Measurements from ENCODE around the gene DOP1B. TPM values are rescaled to one million over a fixed set of nuclear protein-coding genes. Genes with fewer than 3 reads are reported as not detected.
A peak's percentile ranks its signal among the peaks of the same experiment; 100 is the strongest.

The DOP1B gene
- total RNA-seq, 1 experiment from 2014 or later = 31.0 TPM

- Histone ChIP-seq H3K36me3 (ENCODE audit: control insufficient read depth, insufficient read depth, low read length) (no peaks in the 10 kb centered on the region; the same call in 1 of the 2 replicates), H3K9me3 (ENCODE audit: control insufficient read depth, insufficient read depth, low read depth, low read length) (no peaks in the 10 kb centered on the region), H3K27me3 (ENCODE audit: control insufficient read depth, insufficient read depth, low read length) (no peaks in the 10 kb centered on the region), H3K4me3 (ENCODE audit: low read depth in 2 of 2, low read length in 2 of 2) (peak overlapping the region; percentile 59 to 60), H3K4me1 (ENCODE audit: control insufficient read depth, insufficient read depth, low read length) (peaks cover 3% of the 10 kb centered on the region; the same call in 1 of the 2 replicates), H3K27ac (ENCODE audit: low read length) (peak overlapping the region; percentile 29; the same call in 1 of the 2 replicates)
- ChIA-PET POLR2A (interaction anchor here (0.6 kb wide), 1 partner anchor 164 kb away, joined by 4 read pairs; no protein-coding TSS in a partner anchor), CTCF (interaction anchor here (0.7 kb wide), 1 partner anchor 53 kb away, joined by 3 read pairs; no protein-coding TSS in a partner anchor)
- in situ Hi-C loops (cut with HindIII; ENCODE audit: low pct_unique_long_range_greater_than_20kb, low sequenced_read_pairs) (no loop called here), intact Hi-C loops (cut with micrococcal nuclease; ENCODE audit: unreplicated experiment) (no loop called here)
- ATAC-seq = no peak
- DNase-seq (ENCODE audit: low read depth, low spot score) = no peak
- TF ChIP-seq SIN3A (IDR thresholded peaks at IDR 0.05; ENCODE audit: borderline replicate concordance, insufficient read depth, low read depth, low read length) = no peak
- no peak for TF ChIP-seq REST (IDR thresholded peaks at IDR 0.05; ENCODE audit: insufficient read depth in 1 of 2, low read depth in 2 of 2, low read length in 1 of 2)
- TF ChIP-seq TCF7L2 (IDR thresholded peaks at IDR 0.05; ENCODE audit: low read depth, low read length) = no peak
- no peak for TF ChIP-seq CTCF (IDR thresholded peaks at IDR 0.05)
- TF ChIP-seq POLR2AphosphoS5 (IDR thresholded peaks at IDR 0.05; ENCODE audit: low read depth, low read length) = no peak
- TSS peak; percentile 71 for BruUV-seq (replicated peaks)
These were observed 853 bp upstream of the DOP1B start for GRCh38 chr21:36155603-36156338.

- TF ChIP-seq REST (IDR thresholded peaks at IDR 0.05; ENCODE audit: insufficient read depth in 1 of 2, low read depth in 2 of 2, low read length in 1 of 2) = no peak
- TF ChIP-seq SIN3A (IDR thresholded peaks at IDR 0.05; ENCODE audit: borderline replicate concordance, insufficient read depth, low read depth, low read length) = no peak
- TF ChIP-seq CTCF (IDR thresholded peaks at IDR 0.05) = no peak
- no peak for TF ChIP-seq TCF7L2 (IDR thresholded peaks at IDR 0.05; ENCODE audit: low read depth, low read length)
- TF ChIP-seq POLR2AphosphoS5 (IDR thresholded peaks at IDR 0.05; ENCODE audit: low read depth, low read length) = no peak
- Histone ChIP-seq H3K4me1 (ENCODE audit: control insufficient read depth, insufficient read depth, low read length) (peaks cover 3% of the 10 kb centered on the region; the same call in 1 of the 2 replicates), H3K36me3 (ENCODE audit: control insufficient read depth, insufficient read depth, low read length) (no peaks in the 10 kb centered on the region; the same call in 1 of the 2 replicates), H3K27ac (ENCODE audit: low read length) (no peak overlapping the region), H3K9me3 (ENCODE audit: control insufficient read depth, insufficient read depth, low read depth, low read length) (no peaks in the 10 kb centered on the region), H3K27me3 (ENCODE audit: control insufficient read depth, insufficient read depth, low read length) (no peaks in the 10 kb centered on the region), H3K4me3 (ENCODE audit: low read depth in 2 of 2, low read length in 2 of 2) (peak overlapping the region; percentile 71 to 76)
- intact Hi-C loops (cut with micrococcal nuclease; ENCODE audit: unreplicated experiment) = no loop called here
- BruUV-seq (replicated peaks) = no TSS peak
- in situ Hi-C loops (cut with HindIII; ENCODE audit: low pct_unique_long_range_greater_than_20kb, low sequenced_read_pairs) = no loop called here
- DNase-seq (ENCODE audit: low read depth, low spot score) = peak; percentile 83
- ChIA-PET POLR2A (interaction anchor here (0.6 kb wide), 1 partner anchor 163 kb away, joined by 4 read pairs; no protein-coding TSS in a partner anchor), CTCF (no interaction called here)
- peak; percentile 93 for ATAC-seq
These were observed 247 bp upstream of the DOP1B start for GRCh38 chr21:36156339-36156814.
